T47D (cell line): ENCODE results near the gene ADAM10.

Source experiments
- DNase-seq, 2 experiments: peaks; one replicate each; pipeline versions ENCODE4 v3.0.0 to v3.0.0-alpha.2; 2011 to 2012; ENCODE audit warnings: low read depth in 1 of 2, low spot score in 1 of 2
- JUND ChIP-seq: IDR thresholded peaks from 2 replicates; pipeline ENCODE4 v1.6.1; 2012; ENCODE audit warnings: low read depth
- in situ Hi-C: cut with HindIII; loops from 2 replicates; pipeline ENCODE4 v1.10.0; 2016; ENCODE audit warnings: low sequenced_read_pairs, low pct_unique_long_range_greater_than_20kb

The ADAM10 gene

GRCh38 chr15:58541410-58542087 lies 208.0 kb downstream of the ADAM10 start:
- no peak for TF ChIP-seq JUND
- in situ Hi-C loops = no loop called here
- DNase-seq = no peak

DNA sequence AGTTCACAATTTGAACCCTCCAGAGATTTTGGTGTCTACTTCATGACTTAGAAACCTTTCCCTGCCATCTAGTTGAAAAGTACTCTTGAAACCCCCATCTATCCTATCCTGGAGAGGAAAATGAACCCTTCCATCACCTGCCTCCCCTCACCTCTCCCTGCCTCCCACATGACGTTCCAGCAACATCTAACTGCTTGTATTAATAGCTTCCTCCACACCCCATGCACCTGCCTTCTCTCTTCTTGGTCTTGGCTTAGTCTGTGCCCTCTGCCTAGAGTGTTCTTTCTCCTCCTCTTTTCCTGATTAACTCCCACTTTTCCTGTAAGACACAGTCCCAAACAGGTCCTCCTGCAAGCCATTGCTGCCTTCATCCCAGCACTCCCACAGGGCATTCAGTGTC lies 210.0 kb downstream of the ADAM10 start:
- DNase-seq = peak in 1 of 2 experiments; percentile 8
- TF ChIP-seq JUND = no peak
- in situ Hi-C loops = no loop called here

GRCh38 chr15:58538901-58539300 lies 210.6 kb downstream of the ADAM10 start:
- in situ Hi-C loops = no loop called here
- no peak for TF ChIP-seq JUND
- no peak for DNase-seq
